ENCODE data around the gene IFNGR2. TPM values are rescaled to one million over a fixed set of nuclear protein-coding genes. Genes with fewer than 3 reads are reported as not detected.

IFNGR2 gene
- total and polyA plus RNA-seq, 2 of the 8 experiments (the other 6 are each of a cell fraction or from before 2014, with no cell fraction given): 36.0 to 46.4 TPM

DNA sequence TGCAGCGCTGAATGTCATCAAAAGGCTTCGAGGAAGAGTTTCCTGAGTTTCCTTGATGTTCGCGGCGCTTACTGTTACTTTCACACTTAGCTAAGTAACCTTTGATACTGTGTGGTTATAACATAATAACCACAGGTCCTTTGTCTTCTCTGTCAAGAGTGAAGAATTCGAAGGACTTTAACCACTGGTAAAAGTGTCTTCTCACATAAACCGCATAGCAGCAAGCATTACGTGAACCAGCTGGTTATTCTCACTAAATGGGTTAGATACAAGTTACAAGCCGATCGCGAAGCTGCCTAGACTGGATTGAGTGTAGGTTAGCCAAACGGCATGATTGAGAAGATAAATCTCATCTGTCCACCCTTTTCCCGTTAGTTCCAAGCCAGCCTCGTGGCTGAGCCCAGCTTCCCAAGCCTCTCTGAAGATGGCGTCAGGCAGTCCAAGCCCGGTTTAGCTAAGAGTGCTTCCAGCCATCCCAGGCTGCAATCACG, 18.3 kb upstream of the IFNGR2 start (continued):
- TF ChIP-seq CHD7 (IDR thresholded peaks at IDR 0.05; ENCODE audit: insufficient replicate concordance, low read length) (no peak), KDM4A (IDR thresholded peaks at IDR 0.05; ENCODE audit: low read depth, low read length, severe bottlenecking) (no peak), RFX5 (IDR thresholded peaks at IDR 0.05; ENCODE audit: borderline replicate concordance, low read depth, low read length) (no peak), KDM5A (IDR thresholded peaks at IDR 0.05; ENCODE audit: low read length) (no peak), NRF1 (IDR thresholded peaks at IDR 0.05; ENCODE audit: low read depth, low read length) (no peak), CTBP2 (IDR thresholded peaks at IDR 0.05; ENCODE audit: borderline replicate concordance, insufficient read depth, insufficient read length, low read length) (no peak), JUN (IDR thresholded peaks at IDR 0.05; ENCODE audit: low read depth, low read length) (no peak), RBBP5 (IDR thresholded peaks at IDR 0.05; ENCODE audit: borderline replicate concordance, low read depth, low read length) (no peak), RAD21 (IDR thresholded peaks at IDR 0.05 in 1 of 2, conservative IDR thresholded peaks at IDR 0.05 in 1 of 2; ENCODE audit: low read depth in 2 of 2, low read length in 2 of 2) (no peak), TBP (IDR thresholded peaks at IDR 0.05; ENCODE audit: low read depth, low read length) (no peak)
- TF ChIP-seq, protein P1, sequence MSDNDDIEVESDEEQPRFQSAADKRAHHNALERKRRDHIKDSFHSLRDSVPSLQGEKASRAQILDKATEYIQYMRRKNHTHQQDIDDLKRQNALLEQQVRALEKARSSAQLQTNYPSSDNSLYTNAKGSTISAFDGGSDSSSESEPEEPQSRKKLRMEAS (IDR thresholded peaks at IDR 0.05): no peak
